HUES64 (cell line): Measurements from ENCODE around the gene STAMBP.

Experiments used
- H3K27ac ChIP-seq: 2 replicates; pipeline ENCODE4 v1.7.0; 2013; ENCODE audit warnings: low read depth, low read length, inconsistent platforms
- H3K27me3 ChIP-seq: 2 replicates; pipeline ENCODE4 v1.6.1; 2013; ENCODE audit warnings: mild to moderate bottlenecking, low read length; ENCODE audit not compliant: insufficient read depth
- H3K36me3 ChIP-seq: 2 replicates; pipeline ENCODE4 v1.6.1; 2013; ENCODE audit warnings: mild to moderate bottlenecking, low read length; ENCODE audit not compliant: insufficient read depth
- H3K4me1 ChIP-seq: 2 replicates; pipeline ENCODE4 v1.6.1; 2013; ENCODE audit warnings: mild to moderate bottlenecking, low read length, moderate library complexity; ENCODE audit not compliant: insufficient read depth
- H3K4me3 ChIP-seq: 2 replicates; pipeline ENCODE4 v1.5.1; 2013; ENCODE audit warnings: mild to moderate bottlenecking, low read length, moderate library complexity
- H3K9ac ChIP-seq: 2 replicates; pipeline ENCODE4 v1.6.1; 2013; ENCODE audit warnings: mild to moderate bottlenecking, low read depth, low read length
- H3K9me3 ChIP-seq: 2 replicates; pipeline ENCODE4 v1.6.1; 2013; ENCODE audit warnings: low read depth, low read length; ENCODE audit not compliant: insufficient read depth
- WGBS: fragments of 150-250, 120-280 bp; methylation state at CpG from one replicate; pipeline ENCODE4 v1.1.7; 2013; ENCODE audit warnings: missing lambda C conversion rate; 5-methylcytosine and 5-hydroxymethylcytosine counted together

The STAMBP gene

DNA sequence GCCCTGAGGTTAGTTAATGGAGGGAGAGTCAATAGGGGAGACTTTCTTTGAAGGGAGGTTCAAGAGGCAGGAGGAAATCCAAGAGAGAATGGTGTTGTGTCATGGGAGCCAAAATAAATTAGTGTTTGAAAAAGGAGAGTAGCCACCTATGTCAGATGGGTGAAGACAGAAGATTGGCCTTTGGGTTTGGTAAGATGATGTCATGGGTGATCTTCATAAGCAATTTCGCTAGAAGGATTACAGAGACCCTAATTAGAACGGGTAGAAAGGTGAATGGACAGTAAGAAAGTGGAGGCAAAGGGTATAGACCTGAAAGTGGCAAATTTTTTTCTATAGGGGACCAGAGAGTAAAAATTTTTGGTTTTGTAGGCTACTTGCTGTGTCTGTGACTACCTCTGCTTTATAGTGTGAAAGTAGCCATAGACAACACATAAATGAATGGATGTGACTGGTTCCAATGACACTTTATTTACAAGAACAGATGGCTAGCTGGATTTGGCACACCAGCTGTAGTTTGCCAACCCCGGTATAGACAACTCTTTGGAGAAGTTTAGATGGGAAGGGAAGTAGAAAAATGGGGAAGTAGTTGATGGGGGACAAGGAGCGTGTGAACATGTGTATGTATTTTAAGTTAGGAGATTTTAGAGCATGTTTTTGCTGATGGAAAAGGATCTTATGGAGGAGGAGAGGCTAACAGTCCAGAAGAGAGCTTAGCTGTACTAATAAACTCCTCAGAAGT, 9.3 kb downstream of the STAMBP start:
- H3K9me3 ChIP-seq: no peaks in the 10 kb centered on the region
- peaks cover 59% of the 10 kb centered on the region for H3K36me3 ChIP-seq
- WGBS: 92% methylated on average over 4 of the region's 4 CpGs
- H3K4me1 ChIP-seq: no peaks in the 10 kb centered on the region
- no peak overlapping the region for H3K27ac ChIP-seq
- no peaks in the 10 kb centered on the region for H3K27me3 ChIP-seq
- H3K9ac ChIP-seq: no peak overlapping the region
- H3K4me3 ChIP-seq: no peak overlapping the region

DNA sequence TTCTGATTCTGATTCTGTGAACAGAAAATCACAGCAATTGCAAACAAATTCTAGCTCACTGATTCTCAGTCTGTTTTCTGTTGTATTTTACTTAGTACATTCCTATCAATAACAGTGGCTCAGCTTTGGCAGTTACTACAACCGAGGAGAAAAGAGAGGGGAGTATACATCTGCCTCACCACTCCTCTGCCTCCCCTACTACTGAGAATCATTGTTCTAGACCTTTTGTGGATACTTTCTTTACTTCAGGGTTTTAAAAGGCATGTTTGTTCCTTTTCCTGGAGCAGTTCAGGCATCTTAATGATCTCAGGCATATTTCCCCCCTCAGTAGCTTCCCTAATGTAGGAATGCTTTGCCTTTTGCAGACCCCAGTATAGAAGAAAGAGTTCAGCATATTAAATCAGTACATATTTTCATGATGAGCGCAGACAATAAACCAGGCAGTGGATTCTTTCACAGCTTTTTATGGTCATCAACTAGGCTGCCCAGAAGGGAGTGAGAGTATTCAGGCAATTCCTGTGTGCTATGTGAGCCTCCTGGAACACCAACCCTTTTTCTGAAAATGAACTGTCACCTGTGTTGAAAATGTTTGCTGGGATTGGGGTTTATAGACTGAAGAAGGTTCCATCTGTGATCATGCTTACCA, 10.3 kb downstream of the STAMBP start:
- Histone ChIP-seq H3K36me3 (peaks cover 57% of the 10 kb centered on the region), H3K9me3 (no peaks in the 10 kb centered on the region), H3K27ac (no peak overlapping the region), H3K4me1 (no peaks in the 10 kb centered on the region), H3K27me3 (no peaks in the 10 kb centered on the region), H3K9ac (no peak overlapping the region), H3K4me3 (no peak overlapping the region)
- 74% methylated on average over 2 of the region's 2 CpGs for WGBS

DNA sequence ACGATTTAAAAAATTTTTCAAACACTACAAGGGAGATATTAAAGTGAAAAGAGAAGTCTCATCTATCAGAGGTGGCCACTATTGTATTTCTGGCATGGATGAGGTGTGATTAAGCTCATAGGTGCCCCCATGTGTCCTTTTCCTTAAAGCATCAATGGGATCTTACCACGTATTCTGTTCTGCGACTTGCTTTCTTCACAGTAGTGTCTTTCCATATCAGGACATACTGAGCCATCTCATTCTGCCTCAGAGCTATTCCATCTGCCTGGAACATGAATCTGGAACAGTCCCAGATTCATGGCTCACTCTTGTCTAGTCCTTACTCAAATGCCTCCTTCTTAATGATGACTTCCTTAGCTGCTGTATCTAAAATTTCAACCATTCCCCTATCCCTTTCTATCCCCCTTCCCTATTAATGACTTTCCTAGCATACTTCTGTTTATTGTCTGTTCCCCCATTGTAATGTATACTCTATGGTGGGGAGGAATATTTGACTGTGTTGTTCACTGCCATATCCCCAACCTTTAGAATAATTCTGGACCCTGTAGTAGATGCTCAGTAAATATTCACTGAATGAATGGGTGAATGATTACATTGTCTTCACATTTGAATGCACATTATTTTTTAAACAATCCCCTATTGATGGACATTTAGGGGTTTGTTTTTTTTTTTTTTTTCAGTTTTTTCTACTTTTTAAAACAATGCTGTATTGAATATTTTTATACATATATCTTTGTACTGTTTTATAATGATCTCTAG, 11.1 kb downstream of the STAMBP start:
- Histone ChIP-seq H3K4me3 (no peak overlapping the region), H3K9ac (no peak overlapping the region), H3K4me1 (no peaks in the 10 kb centered on the region), H3K36me3 (peaks cover 58% of the 10 kb centered on the region), H3K27me3 (no peaks in the 10 kb centered on the region), H3K27ac (no peak overlapping the region), H3K9me3 (no peaks in the 10 kb centered on the region)
- WGBS: 82% methylated on average over 2 of the region's 3 CpGs

DNA sequence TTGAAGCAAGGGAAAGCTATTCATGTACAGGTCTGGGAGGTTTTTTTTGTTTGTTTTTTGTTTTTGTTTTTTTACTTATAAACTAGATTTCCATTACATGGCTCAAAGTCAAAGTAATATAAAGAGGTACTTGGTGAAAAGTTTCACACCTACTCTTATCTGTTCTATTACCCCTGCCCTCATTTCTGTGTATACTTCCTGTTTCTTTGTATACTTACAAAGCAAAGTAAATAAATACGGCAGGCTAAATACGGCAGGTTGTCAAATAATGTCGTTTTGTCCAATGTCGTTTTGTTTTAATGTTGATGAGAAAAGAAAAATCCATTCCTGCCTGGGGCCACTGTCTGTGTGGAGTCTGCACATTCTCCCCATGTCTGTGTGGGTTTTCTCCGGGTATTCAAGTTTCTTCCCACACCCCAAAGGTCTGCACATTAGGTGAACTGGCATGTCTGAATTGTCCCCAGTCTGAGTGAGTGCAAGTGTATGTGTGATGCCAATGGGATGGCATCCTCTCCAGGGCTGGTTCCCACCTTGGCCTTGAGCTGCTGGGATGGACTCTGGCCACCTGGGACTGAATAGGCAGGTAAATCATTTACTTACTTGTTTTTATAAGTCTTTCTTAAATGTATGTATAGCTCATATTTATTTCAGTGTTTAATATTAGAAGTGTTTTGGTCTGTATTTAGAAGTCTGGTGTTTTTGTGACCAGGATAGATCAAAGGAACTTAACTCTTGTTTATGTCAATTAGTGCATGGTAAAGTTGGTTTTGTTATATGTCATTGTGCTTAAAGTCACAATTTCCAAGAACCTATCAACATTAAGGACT, 13.4 kb downstream of the STAMBP start:
- no peak overlapping the region for H3K9ac ChIP-seq
- 87% methylated on average over 5 of the region's 5 CpGs for WGBS
- no peak overlapping the region for H3K4me3 ChIP-seq
- H3K27me3 ChIP-seq: no peaks in the 10 kb centered on the region
- H3K27ac ChIP-seq: no peak overlapping the region
- H3K4me1 ChIP-seq: no peaks in the 10 kb centered on the region
- peaks cover 70% of the 10 kb centered on the region for H3K36me3 ChIP-seq
- H3K9me3 ChIP-seq: no peaks in the 10 kb centered on the region

- Histone ChIP-seq H3K4me3 (no peak overlapping the region), H3K27me3 (no peaks in the 10 kb centered on the region), H3K4me1 (no peaks in the 10 kb centered on the region), H3K9ac (no peak overlapping the region), H3K36me3 (peaks cover 76% of the 10 kb centered on the region), H3K27ac (no peak overlapping the region), H3K9me3 (no peaks in the 10 kb centered on the region)
- no CpG with 5 or more reads among the region's 1 CpG for WGBS
Observed at GRCh38 chr2:73842739-73843019, 13.9 kb downstream of the STAMBP start.

DNA sequence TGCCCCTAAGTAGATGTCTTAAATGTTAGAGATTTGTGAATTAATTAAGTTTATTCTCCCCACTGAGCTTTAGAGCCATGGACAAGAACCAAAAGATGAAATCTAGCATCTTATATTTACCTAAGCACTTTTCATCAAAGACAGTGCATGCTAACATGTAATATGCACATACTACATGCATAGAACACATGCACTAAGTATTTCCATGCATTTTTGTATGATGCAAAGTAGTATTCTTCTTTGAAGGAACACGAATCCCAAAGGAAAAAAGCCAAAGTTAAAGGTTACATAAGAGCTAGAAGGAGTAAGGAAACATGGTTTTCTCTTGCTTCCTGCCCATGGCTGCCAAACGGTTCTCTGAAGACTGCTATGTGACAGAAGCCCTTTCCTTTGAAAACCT, 15.3 kb downstream of the STAMBP start:
- H3K4me1 ChIP-seq: no peaks in the 10 kb centered on the region

DNA sequence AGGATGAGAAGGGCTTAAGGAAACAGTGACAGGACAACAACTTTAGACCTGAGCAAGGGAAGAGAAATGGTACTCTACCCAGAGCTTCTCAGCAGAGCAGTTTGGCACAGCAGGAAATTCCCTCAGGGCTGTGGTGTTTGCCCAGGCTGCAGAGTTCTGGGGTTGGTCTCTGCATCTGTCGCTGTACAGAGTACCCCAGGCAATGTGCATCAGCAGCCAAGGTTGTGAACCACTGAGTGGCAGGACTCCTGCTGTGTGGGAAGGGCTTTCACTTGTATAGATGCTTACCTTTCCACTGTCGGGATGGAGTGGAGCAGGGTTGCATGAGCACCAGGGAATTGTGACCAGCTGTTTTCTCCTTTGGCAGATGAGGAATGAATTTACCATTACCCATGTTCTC, 21.2 kb downstream of the STAMBP start:
- H3K27me3 ChIP-seq: no peaks in the 10 kb centered on the region
- H3K4me1 ChIP-seq: no peaks in the 10 kb centered on the region
- no peak overlapping the region for H3K9ac ChIP-seq
- H3K4me3 ChIP-seq: no peak overlapping the region
- peaks cover 96% of the 10 kb centered on the region for H3K36me3 ChIP-seq
- no peak overlapping the region for H3K27ac ChIP-seq
- H3K9me3 ChIP-seq: no peaks in the 10 kb centered on the region
- 95% methylated on average over 2 of the region's 2 CpGs for WGBS

More for the DNA sequence above, 15.3 kb downstream of the STAMBP start:
- H3K9me3 ChIP-seq: no peaks in the 10 kb centered on the region
- 95% methylated on average over 2 of the region's 2 CpGs for WGBS
- H3K4me3 ChIP-seq: no peak overlapping the region
- H3K27ac ChIP-seq: no peak overlapping the region
- no peak overlapping the region for H3K9ac ChIP-seq
- H3K36me3 ChIP-seq: peaks cover 86% of the 10 kb centered on the region
- H3K27me3 ChIP-seq: no peaks in the 10 kb centered on the region

GRCh38 chr2:73851274-73851673, 22.5 kb downstream of the STAMBP start:
- Histone ChIP-seq H3K9ac (no peak overlapping the region), H3K36me3 (peaks cover 95% of the 10 kb centered on the region), H3K4me3 (no peak overlapping the region), H3K9me3 (no peaks in the 10 kb centered on the region), H3K27ac (no peak overlapping the region), H3K27me3 (no peaks in the 10 kb centered on the region), H3K4me1 (no peaks in the 10 kb centered on the region)
- 91% methylated on average over 3 of the region's 3 CpGs for WGBS

- Histone ChIP-seq H3K4me3 (no peak overlapping the region), H3K4me1 (no peaks in the 10 kb centered on the region), H3K9me3 (no peaks in the 10 kb centered on the region), H3K9ac (no peak overlapping the region), H3K27ac (no peak overlapping the region), H3K36me3 (peaks cover 95% of the 10 kb centered on the region), H3K27me3 (no peaks in the 10 kb centered on the region)
Observed at GRCh38 chr2:73852020-73852419, 23.3 kb downstream of the STAMBP start.

DNA sequence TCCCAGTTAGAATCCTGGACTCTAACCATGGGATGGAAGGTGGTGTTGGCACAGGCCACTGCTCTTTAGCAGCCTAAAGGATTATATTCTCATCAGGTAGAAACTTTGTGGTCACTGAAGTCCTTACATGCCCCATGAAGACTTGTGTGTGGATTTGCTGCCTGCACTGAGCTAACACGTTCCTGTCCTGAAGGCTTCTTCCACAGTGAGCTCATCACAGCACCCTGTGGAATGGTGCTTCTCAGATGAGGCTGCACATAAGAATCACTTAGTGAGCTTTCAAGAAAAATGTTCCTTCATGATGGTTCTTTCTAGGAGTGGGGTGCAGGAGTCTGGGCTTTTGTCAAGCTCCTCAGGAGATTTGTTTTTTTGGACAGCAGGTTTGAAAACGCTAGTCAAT, 26.8 kb downstream of the STAMBP start:
- Histone ChIP-seq H3K4me1 (no peaks in the 10 kb centered on the region), H3K9ac (no peak overlapping the region), H3K9me3 (no peaks in the 10 kb centered on the region), H3K27ac (no peak overlapping the region), H3K36me3 (peaks cover 87% of the 10 kb centered on the region), H3K27me3 (no peaks in the 10 kb centered on the region), H3K4me3 (no peak overlapping the region)
- 91% methylated on average over 2 of the region's 2 CpGs for WGBS

DNA sequence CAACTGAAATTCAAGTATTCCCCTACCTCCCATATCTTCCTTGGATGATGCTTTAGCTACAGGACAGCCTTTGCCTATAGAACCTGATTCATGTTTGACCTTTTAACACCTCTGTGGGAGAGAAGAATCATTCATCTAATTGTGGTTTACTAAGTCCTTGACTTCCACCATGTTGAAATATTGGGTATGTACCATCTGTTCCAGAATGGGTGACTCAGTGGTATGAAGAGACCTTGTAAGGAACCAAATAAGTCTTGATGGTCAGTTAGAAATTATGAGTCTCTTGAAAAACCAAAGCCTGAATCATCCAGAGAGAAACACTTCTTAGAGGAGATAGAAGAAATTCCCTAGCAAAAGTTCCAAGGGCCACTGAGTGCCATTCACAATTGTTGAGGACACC, 27.5 kb downstream of the STAMBP start:
- H3K27ac ChIP-seq: no peak overlapping the region

More for the DNA sequence above, 27.5 kb downstream of the STAMBP start:
- no peaks in the 10 kb centered on the region for H3K27me3 ChIP-seq
- H3K9ac ChIP-seq: no peak overlapping the region
- peaks cover 87% of the 10 kb centered on the region for H3K36me3 ChIP-seq
- no peak overlapping the region for H3K4me3 ChIP-seq
- no peaks in the 10 kb centered on the region for H3K9me3 ChIP-seq
- H3K4me1 ChIP-seq: no peaks in the 10 kb centered on the region
